B cell (primary cell): ENCODE data around the gene TCF7. TPM values are rescaled to one million over a fixed set of nuclear protein-coding genes. Genes with fewer than 3 reads are reported as not detected.

Experiments
- ATAC-seq: fragments of 200-7000 bp; cut with Tn5 transposase; one replicate; pipeline ENCODE4 v1.10.0; 2021; ENCODE audit warnings: low read depth, mild to moderate bottlenecking, moderate number of reproducible peaks, moderate library complexity
- CTCF ChIA-PET: fragments of 350-600 bp; sonication (Branson Sonifier 250); formaldehyde crosslinking; loops from one replicate; lab custom pipeline; 2021; ENCODE audit warnings: antibody characterized with exemption, inconsistent platforms; lab: Charles Lee
- POLR2A ChIA-PET: fragments of 350-600 bp; sonication (Branson Sonifier 250); formaldehyde crosslinking; loops from one replicate; lab custom pipeline; 2021; ENCODE audit warnings: antibody characterized with exemption; lab: Charles Lee
- DNase-seq: peaks from one replicate; pipeline ENCODE4 v3.0.0; 2013
- H2AFZ ChIP-seq: 2 replicates; pipeline ENCODE4 v1.6.1; 2012; ENCODE audit warnings: mild to moderate bottlenecking, low read depth, low read length; ENCODE audit not compliant: insufficient read depth, poor library complexity, severe bottlenecking
- H3K27ac ChIP-seq, 2 donors: 1 replicate in 1 of 2; 2 replicates in 1 of 2; pipeline ENCODE4 v1.5.1; 2012 to 2013; ENCODE audit warnings: low read length in 2 of 2, mild to moderate bottlenecking in 2 of 2, moderate library complexity in 1 of 2
- H3K27me3 ChIP-seq, 4 experiments: fragments of 200-600 bp in 1 of 4; sonication (generic) in 1 of 4; replicated peaks in 1 of 4; 1 replicate in 2 of 4; 2 replicates in 2 of 4; pipeline versions ENCODE4 v1.6.1 to v1.7.0; 2013 to 2016; ENCODE audit warnings: low read length in 3 of 4, mild to moderate bottlenecking in 2 of 4, mixed read lengths in 1 of 4, moderate library complexity in 1 of 4; ENCODE audit not compliant: insufficient read depth in 4 of 4, control insufficient read depth in 3 of 4; ENCODE audit errors: control extremely low read depth in 1 of 4
- H3K36me3 ChIP-seq, 2 experiments: replicated peaks in 1 of 2; 1 replicate in 1 of 2; 2 replicates in 1 of 2; pipeline versions ENCODE4 v1.6.1 to v1.7.1; 2013; ENCODE audit warnings: low read length in 1 of 2; ENCODE audit not compliant: insufficient read depth in 2 of 2, control insufficient read depth in 1 of 2; ENCODE audit errors: control extremely low read depth in 1 of 2, extremely low read depth in 1 of 2
- H3K4me1 ChIP-seq, 2 donors: fragments of 200-600 bp in 1 of 2; sonication (generic) in 1 of 2; 1 replicate in 1 of 2; 2 replicates in 1 of 2; pipeline versions ENCODE4 v1.5.1 to v1.6.1; 2013 to 2017; ENCODE audit warnings: low read length in 2 of 2; ENCODE audit not compliant: control insufficient read depth in 2 of 2, insufficient read depth in 2 of 2
- H3K4me2 ChIP-seq: replicated peaks from 2 replicates; pipeline ENCODE3; 2012; ENCODE audit warnings: mild to moderate bottlenecking, low read depth, low read length; ENCODE audit not compliant: poor library complexity, severe bottlenecking
- H3K4me3 ChIP-seq, 5 experiments: fragments of 200-600 bp in 1 of 5; sonication (generic) in 1 of 5; 1 replicate in 3 of 5; 2 replicates in 2 of 5; pipeline versions ENCODE4 v1.5.1 to v1.7.0; 2011 to 2016; ENCODE audit warnings: low read length in 4 of 5, mild to moderate bottlenecking in 4 of 5, low read depth in 2 of 5, control low read depth in 1 of 5, moderate library complexity in 1 of 5; ENCODE audit not compliant: insufficient read depth in 1 of 5; ENCODE audit errors: control extremely low read depth in 1 of 5, extremely low read depth in 1 of 5
- H3K79me2 ChIP-seq: fragments of 200-600 bp; sonication (generic); one replicate; pipeline ENCODE4 v1.6.0; 2016; ENCODE audit warnings: low read length; ENCODE audit not compliant: control insufficient read depth, insufficient read depth
- H3K9ac ChIP-seq: fragments of 200-600 bp; sonication (generic); 2 replicates; pipeline ENCODE4 v1.6.1; 2017; ENCODE audit warnings: mild to moderate bottlenecking, low read length, moderate library complexity
- H3K9me3 ChIP-seq, 3 donors: one replicate each; pipeline versions ENCODE4 v1.6.1 to v1.7.1; 2013; ENCODE audit warnings: low read length in 2 of 3; ENCODE audit not compliant: control insufficient read depth in 2 of 3, insufficient read depth in 1 of 3; ENCODE audit errors: control extremely low read depth in 1 of 3
- H4K20me1 ChIP-seq: 2 replicates; pipeline ENCODE4 v1.6.0; 2012; ENCODE audit warnings: mild to moderate bottlenecking, low read length; ENCODE audit not compliant: insufficient read depth, control insufficient read depth, poor library complexity, severe bottlenecking
- H3K27ac Mint-ChIP-seq: one replicate; pipeline ENCODE4 v1.8.0; 2021; ENCODE audit warnings: mixed read lengths
- H3K27me3 Mint-ChIP-seq: one replicate; pipeline ENCODE4 v1.8.0; 2021; ENCODE audit warnings: mixed read lengths
- H3K4me1 Mint-ChIP-seq: one replicate; pipeline ENCODE4 v1.8.0; 2021; ENCODE audit warnings: mixed read lengths
- H3K4me3 Mint-ChIP-seq: one replicate; pipeline ENCODE4 v1.8.0; 2021; ENCODE audit warnings: mixed read lengths
- H3K9me3 Mint-ChIP-seq: one replicate; pipeline ENCODE4 v1.8.0; 2022; ENCODE audit warnings: mixed read lengths; ENCODE audit not compliant: insufficient read depth
- EZH2 ChIP-seq: IDR thresholded peaks from 2 replicates; pipeline ENCODE4 v1.6.1; 2012; ENCODE audit warnings: borderline replicate concordance, low read depth, mild to moderate bottlenecking, moderate library complexity, low read length; ENCODE audit not compliant: insufficient read depth, poor library complexity, severe bottlenecking
- WGBS: methylation state at CpG from one replicate; pipeline ENCODE4 v1.1.5; 2013; ENCODE audit warnings: missing lambda C conversion rate; ENCODE audit not compliant: insufficient coverage; 5-methylcytosine and 5-hydroxymethylcytosine counted together
- intact Hi-C: fragments of 100-400 bp; cut with micrococcal nuclease; formaldehyde crosslinking; loops from one replicate; pipeline ENCODE4 v1.10.0; 2022
- polyA plus RNA-seq: library from polyadenylated mRNA; depleted of rRNA; stranded (reverse); fragments of >200 nt; gene quantifications from 2 replicates; pipeline ENCODE4 v1.2.3, GENCODE V29; 2012
- total RNA-seq, 2 donors: library from RNA; stranded (reverse); fragments of 120-200 nt in 1 of 2; gene quantifications; 1 replicate in 1 of 2; 2 replicates in 1 of 2; pipeline versions ENCODE4 v1.2.3 to v1.2.4, GENCODE V29; 2013 to 2022
- TF ChIP-seq, protein P1 (sequence below): fragments of 200-600 bp; IDR thresholded peaks from one replicate; pipeline ENCODE4 v1.8.0; 2022; ENCODE audit warnings: antibody characterized with exemption, mild to moderate bottlenecking

Gene TCF7
- total and polyA plus RNA-seq, 2 donors (not counting 1 experiment from before 2014, with no cell fraction given), result 26.8 to 61.1 TPM

DNA sequence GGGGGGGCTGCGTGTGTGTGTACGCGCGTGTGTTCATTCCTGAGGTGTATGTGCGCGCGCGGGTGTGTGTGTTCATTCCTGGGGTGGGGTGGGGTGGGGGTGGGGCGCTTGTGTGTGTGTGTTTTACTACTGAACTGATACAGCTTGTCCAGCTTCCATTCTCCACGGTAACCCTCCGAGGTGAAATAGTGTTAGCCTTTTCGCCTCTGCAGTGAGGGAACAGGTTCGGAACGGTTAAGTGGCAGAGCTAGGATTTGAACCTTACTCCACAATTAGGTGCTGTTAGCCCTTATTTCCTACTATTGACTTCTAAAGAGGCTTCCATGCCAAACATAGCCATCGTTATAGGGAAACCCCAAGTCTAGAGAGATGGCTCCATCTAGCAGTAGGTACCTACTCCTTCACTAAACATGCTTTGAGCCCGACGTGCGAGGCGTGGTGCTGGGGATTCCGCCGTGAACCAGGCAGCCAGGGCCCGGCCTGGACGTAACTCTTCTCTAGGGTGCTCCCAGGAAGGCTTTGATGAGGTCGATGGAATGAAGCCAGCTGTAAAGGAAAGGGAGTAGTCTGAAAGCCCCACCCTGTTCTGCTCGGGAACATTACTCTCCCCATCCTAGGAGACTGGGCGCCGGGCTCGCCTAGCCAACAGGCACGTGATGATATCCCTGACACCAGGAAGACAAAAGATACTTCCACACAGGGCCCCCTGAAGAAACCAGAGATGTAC lies 63.1 kb downstream of the TCF7 start:
- H3K4me1 ChIP-seq, result peaks cover 25 to 27% of the 10 kb centered on the region in 2 donors
- H2AFZ ChIP-seq, result peak overlapping the region; percentile 98
- peak overlapping the region; percentile 100 for H3K9ac ChIP-seq
- peak; percentile 16 for ATAC-seq
- no peaks in the 10 kb centered on the region for H3K27me3 Mint-ChIP-seq
- H3K4me2 ChIP-seq, result peak overlapping the region; percentile 86
- ChIA-PET POLR2A (interaction anchor here (0.6 to 2.7 kb wide), 10 partner anchors 21 to 727 kb away, joined by 3 to 35 read pairs (median 3); partner anchors contain the start of genes CAMLG, CDKL3, JADE2 and PCBD2), CTCF (interaction anchor here (1.0 to 2.3 kb wide), 4 partner anchors 9 to 410 kb away, joined by 3 to 5 read pairs (median 3); no protein-coding TSS in a partner anchor)
- H3K9me3 ChIP-seq, result no peaks in the 10 kb centered on the region
- H4K20me1 ChIP-seq, result peaks cover 37% of the 10 kb centered on the region
- intact Hi-C loops, result loop anchor here (1.0 to 5.0 kb wide), 6 partner anchors 49 to 727 kb away; partner anchors contain the start of genes CAMLG, JADE2, PCBD2 and PPP2CA
- WGBS, result 55% methylated on average over 21 of the region's 29 CpGs
- no peak for TF ChIP-seq EZH2
- TF ChIP-seq, protein P1, sequence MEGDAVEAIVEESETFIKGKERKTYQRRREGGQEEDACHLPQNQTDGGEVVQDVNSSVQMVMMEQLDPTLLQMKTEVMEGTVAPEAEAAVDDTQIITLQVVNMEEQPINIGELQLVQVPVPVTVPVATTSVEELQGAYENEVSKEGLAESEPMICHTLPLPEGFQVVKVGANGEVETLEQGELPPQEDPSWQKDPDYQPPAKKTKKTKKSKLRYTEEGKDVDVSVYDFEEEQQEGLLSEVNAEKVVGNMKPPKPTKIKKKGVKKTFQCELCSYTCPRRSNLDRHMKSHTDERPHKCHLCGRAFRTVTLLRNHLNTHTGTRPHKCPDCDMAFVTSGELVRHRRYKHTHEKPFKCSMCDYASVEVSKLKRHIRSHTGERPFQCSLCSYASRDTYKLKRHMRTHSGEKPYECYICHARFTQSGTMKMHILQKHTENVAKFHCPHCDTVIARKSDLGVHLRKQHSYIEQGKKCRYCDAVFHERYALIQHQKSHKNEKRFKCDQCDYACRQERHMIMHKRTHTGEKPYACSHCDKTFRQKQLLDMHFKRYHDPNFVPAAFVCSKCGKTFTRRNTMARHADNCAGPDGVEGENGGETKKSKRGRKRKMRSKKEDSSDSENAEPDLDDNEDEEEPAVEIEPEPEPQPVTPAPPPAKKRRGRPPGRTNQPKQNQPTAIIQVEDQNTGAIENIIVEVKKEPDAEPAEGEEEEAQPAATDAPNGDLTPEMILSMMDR, result no peak
- no peaks in the 10 kb centered on the region for H3K27me3 ChIP-seq
- peaks cover 2 to 9% of the 10 kb centered on the region in 2 experiments for H3K36me3 ChIP-seq
- H3K4me3 Mint-ChIP-seq, result peak overlapping the region; percentile 96
- no peak for DNase-seq
- peak overlapping the region; percentile 70 to 100 (median 93) for H3K4me3 ChIP-seq
- peak overlapping the region; percentile 98 for H3K27ac Mint-ChIP-seq
- H3K4me1 Mint-ChIP-seq, result peaks cover 24% of the 10 kb centered on the region
- peaks cover 49% of the 10 kb centered on the region for H3K79me2 ChIP-seq
- no peaks in the 10 kb centered on the region for H3K9me3 Mint-ChIP-seq
- H3K27ac ChIP-seq, result peak overlapping the region; percentile 98 to 100

DNA sequence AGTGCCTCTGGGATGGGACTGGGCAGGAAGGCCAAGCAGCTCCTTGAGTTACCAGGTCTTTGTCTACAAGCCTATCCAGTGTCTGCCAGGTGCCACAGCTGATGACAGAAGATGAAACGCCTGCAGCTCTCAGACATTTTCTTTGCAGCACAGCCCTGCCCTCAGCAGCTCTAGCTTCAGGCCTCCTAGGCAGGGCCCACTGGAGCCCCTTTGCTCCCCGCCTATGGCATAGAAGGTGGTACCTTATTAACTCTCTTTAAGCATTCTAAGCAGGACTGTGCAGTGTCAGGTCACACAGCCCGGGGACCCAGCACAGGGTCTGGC lies 63.6 kb downstream of the TCF7 start:
- H3K79me2 ChIP-seq, result peaks cover 44% of the 10 kb centered on the region
- ChIA-PET POLR2A (interaction anchor here (1.3 to 2.7 kb wide), 4 partner anchors 48 to 560 kb away, joined by 3 to 35 read pairs (median 4); partner anchors contain the start of genes CAMLG, JADE2 and PPP2CA), CTCF (interaction anchor here (1.3 to 2.3 kb wide), 2 partner anchors 46 to 139 kb away, joined by 3 to 5 read pairs; no protein-coding TSS in a partner anchor)
- H3K9ac ChIP-seq, result no peak overlapping the region
- no peak for TF ChIP-seq EZH2
- TF ChIP-seq, protein P1, result no peak
- peaks cover 0 to 7% of the 10 kb centered on the region in 2 experiments for H3K36me3 ChIP-seq
- Mint-ChIP-seq H3K4me1 (peaks cover 24% of the 10 kb centered on the region), H3K27me3 (no peaks in the 10 kb centered on the region), H3K27ac (peak overlapping the region; percentile 98), H3K4me3 (peak overlapping the region; percentile 96), H3K9me3 (no peaks in the 10 kb centered on the region)
- H2AFZ ChIP-seq, result no peak overlapping the region
- peak overlapping the region; percentile 86 for H3K4me2 ChIP-seq
- H3K27ac ChIP-seq, result no peak overlapping the region
- peaks cover 34% of the 10 kb centered on the region for H4K20me1 ChIP-seq
- H3K4me3 ChIP-seq, result no peak overlapping the region
- H3K4me1 ChIP-seq, result peaks cover 25 to 27% of the 10 kb centered on the region in 2 donors
- DNase-seq (no peak), ATAC-seq (no peak)
- no peaks in the 10 kb centered on the region for H3K27me3 ChIP-seq
- WGBS, result 100% methylated on average over 2 of the region's 3 CpGs
- no peaks in the 10 kb centered on the region for H3K9me3 ChIP-seq
- intact Hi-C loops, result loop anchor here (5.0 kb wide), 2 partner anchors 454 to 559 kb away; partner anchors contain the start of genes CAMLG and SAR1B
